ENCODE results near the gene MEP1A. TPM values are rescaled to one million over a fixed set of nuclear protein-coding genes. Genes with fewer than 3 reads are reported as not detected.
"Not testable (repeated sequence)": the region's sequence is repeated elsewhere in the genome, so short reads cannot be mapped to it uniquely, and the experiment has no call there.

Gene MEP1A
- total RNA-seq: not detected

- H3K9me3 Mint-ChIP-seq: no peaks in the 10 kb centered on the region
- no peaks in the 10 kb centered on the region for H3K4me1 Mint-ChIP-seq (ENCODE audit: low read depth)
- H3K36me3 Mint-ChIP-seq (ENCODE audit: insufficient read depth in 2 of 2): no peaks in the 10 kb centered on the region
- DNase-seq (no peak), ATAC-seq (replicated peaks in 1 of 2) (no peak)
- H3K27ac Mint-ChIP-seq: no peak within 1 kb of the TSS
- H3K27me3 Mint-ChIP-seq (ENCODE audit: low read depth): peaks cover 2% of the 10 kb centered on the region
- no peak within 1 kb of the TSS for H3K4me3 Mint-ChIP-seq
Observed at GRCh38 chr6:46793138-46793537, at the start of gene MEP1A. Gene MEP1A, plus strand, starts transcription at chr6:46793389. Its CDS starts 10 bp downstream, at chr6:46793399.

- no peak for ATAC-seq (replicated peaks in 1 of 2)
- H3K4me1 Mint-ChIP-seq (ENCODE audit: low read depth): no peaks in the 10 kb centered on the region
- no peak for DNase-seq
- peaks cover 33% of the 10 kb centered on the region for H3K27me3 Mint-ChIP-seq (ENCODE audit: low read depth)
- peaks cover 0 to 1% of the 10 kb centered on the region in 2 donors for H3K9me3 Mint-ChIP-seq
- no peak overlapping the region for H3K27ac Mint-ChIP-seq
- H3K4me3 Mint-ChIP-seq: no peak overlapping the region
- no peaks in the 10 kb centered on the region for H3K36me3 Mint-ChIP-seq (ENCODE audit: insufficient read depth in 2 of 2)
Observed at GRCh38 chr6:46743425-46744158, 49.6 kb upstream of the MEP1A start.

GRCh38 chr6:46744159-46744725 lies 48.9 kb upstream of the MEP1A start:
- H3K9me3 Mint-ChIP-seq; H3K36me3 Mint-ChIP-seq (ENCODE audit: insufficient read depth in 2 of 2); H3K27ac Mint-ChIP-seq; DNase-seq; H3K4me3 Mint-ChIP-seq; H3K4me1 Mint-ChIP-seq (ENCODE audit: low read depth); ATAC-seq (replicated peaks in 1 of 2): not testable (repeated sequence)
- H3K27me3 Mint-ChIP-seq (ENCODE audit: low read depth): peaks cover 31% of the 10 kb centered on the region

- DNase-seq: no peak
- no peak for ATAC-seq (replicated peaks in 1 of 2)
- H3K4me1 Mint-ChIP-seq (ENCODE audit: low read depth): no peaks in the 10 kb centered on the region
- H3K4me3 Mint-ChIP-seq: no peak overlapping the region
- H3K36me3 Mint-ChIP-seq (ENCODE audit: insufficient read depth in 2 of 2): no peaks in the 10 kb centered on the region
- peaks cover 0 to 1% of the 10 kb centered on the region in 2 donors for H3K9me3 Mint-ChIP-seq
- H3K27ac Mint-ChIP-seq: no peak overlapping the region
- H3K27me3 Mint-ChIP-seq (ENCODE audit: low read depth): peaks cover 25% of the 10 kb centered on the region
Observed at GRCh38 chr6:46745973-46746372, 47.2 kb upstream of the MEP1A start.

- DNase-seq (no peak), ATAC-seq (replicated peaks in 1 of 2) (no peak)
- Mint-ChIP-seq H3K27ac (no peak within 1 kb of the TSS), H3K4me3 (no peak within 1 kb of the TSS), H3K4me1 (ENCODE audit: low read depth) (no peaks in the 10 kb centered on the region), H3K27me3 (ENCODE audit: low read depth) (peaks cover 19% of the 10 kb centered on the region), H3K36me3 (ENCODE audit: insufficient read depth in 2 of 2) (no peaks in the 10 kb centered on the region), H3K9me3 (peaks cover 0 to 1% of the 10 kb centered on the region in 2 donors)
Observed at GRCh38 chr6:46746696-46747095, 46.5 kb upstream of the MEP1A start, which contains the start of gene ANKRD66. Gene ANKRD66, plus strand, starts transcription at chr6:46746933. Its CDS starts 5,016 bp downstream, at chr6:46751949.

- no peak for ATAC-seq (replicated peaks in 1 of 2)
- Mint-ChIP-seq H3K36me3 (ENCODE audit: insufficient read depth in 2 of 2) (no peaks in the 10 kb centered on the region), H3K4me1 (ENCODE audit: low read depth) (no peaks in the 10 kb centered on the region), H3K9me3 (peaks cover 0 to 1% of the 10 kb centered on the region in 2 donors), H3K27ac (no peak overlapping the region), H3K27me3 (ENCODE audit: low read depth) (peaks cover 19% of the 10 kb centered on the region), H3K4me3 (no peak overlapping the region)
- no peak for DNase-seq
Observed at GRCh38 chr6:46748940-46749503, 44.2 kb upstream of the MEP1A start.

GRCh38 chr6:46749731-46750130 lies 43.5 kb upstream of the MEP1A start:
- no peak overlapping the region for H3K4me3 Mint-ChIP-seq
- H3K27ac Mint-ChIP-seq: no peak overlapping the region
- H3K9me3 Mint-ChIP-seq: peaks cover 0 to 1% of the 10 kb centered on the region in 2 donors
- DNase-seq (no peak), ATAC-seq (replicated peaks in 1 of 2) (no peak)
- peaks cover 15% of the 10 kb centered on the region for H3K27me3 Mint-ChIP-seq (ENCODE audit: low read depth)
- no peaks in the 10 kb centered on the region for H3K4me1 Mint-ChIP-seq (ENCODE audit: low read depth)
- H3K36me3 Mint-ChIP-seq (ENCODE audit: insufficient read depth in 2 of 2): no peaks in the 10 kb centered on the region

GRCh38 chr6:46751658-46752057 lies 41.5 kb upstream of the MEP1A start:
- Mint-ChIP-seq H3K9me3 (no peaks in the 10 kb centered on the region), H3K27me3 (ENCODE audit: low read depth) (no peaks in the 10 kb centered on the region), H3K4me1 (ENCODE audit: low read depth) (no peaks in the 10 kb centered on the region), H3K4me3 (no peak overlapping the region), H3K36me3 (ENCODE audit: insufficient read depth in 2 of 2) (no peaks in the 10 kb centered on the region), H3K27ac (no peak overlapping the region)
- DNase-seq (no peak), ATAC-seq (replicated peaks in 1 of 2) (no peak)

GRCh38 chr6:46755865-46756264 lies 37.3 kb upstream of the MEP1A start:
- DNase-seq (no peak), ATAC-seq (replicated peaks in 1 of 2) (no peak)
- H3K4me1 Mint-ChIP-seq (ENCODE audit: low read depth): no peaks in the 10 kb centered on the region
- no peaks in the 10 kb centered on the region for H3K36me3 Mint-ChIP-seq (ENCODE audit: insufficient read depth in 2 of 2)
- no peak overlapping the region for H3K4me3 Mint-ChIP-seq
- no peak overlapping the region for H3K27ac Mint-ChIP-seq
- H3K9me3 Mint-ChIP-seq: no peaks in the 10 kb centered on the region
- H3K27me3 Mint-ChIP-seq (ENCODE audit: low read depth): no peaks in the 10 kb centered on the region

GRCh38 chr6:46756469-46757213 lies 36.5 kb upstream of the MEP1A start:
- no peak for ATAC-seq (replicated peaks in 1 of 2)
- H3K9me3 Mint-ChIP-seq: no peaks in the 10 kb centered on the region
- no peak overlapping the region for H3K27ac Mint-ChIP-seq
- no peaks in the 10 kb centered on the region for H3K36me3 Mint-ChIP-seq (ENCODE audit: insufficient read depth in 2 of 2)
- DNase-seq: no peak
- H3K27me3 Mint-ChIP-seq (ENCODE audit: low read depth): no peaks in the 10 kb centered on the region
- no peaks in the 10 kb centered on the region for H3K4me1 Mint-ChIP-seq (ENCODE audit: low read depth)
- no peak overlapping the region for H3K4me3 Mint-ChIP-seq

- no peak overlapping the region for H3K27ac Mint-ChIP-seq
- ATAC-seq (replicated peaks in 1 of 2) (no peak), DNase-seq (no peak)
- no peaks in the 10 kb centered on the region for H3K9me3 Mint-ChIP-seq
- H3K4me1 Mint-ChIP-seq (ENCODE audit: low read depth): no peaks in the 10 kb centered on the region
- H3K4me3 Mint-ChIP-seq: no peak overlapping the region
- no peaks in the 10 kb centered on the region for H3K27me3 Mint-ChIP-seq (ENCODE audit: low read depth)
- H3K36me3 Mint-ChIP-seq (ENCODE audit: insufficient read depth in 2 of 2): no peaks in the 10 kb centered on the region
Observed at GRCh38 chr6:46757214-46757596, 36.0 kb upstream of the MEP1A start.

GRCh38 chr6:46758960-46759753 lies 34.0 kb upstream of the MEP1A start:
- ATAC-seq (replicated peaks in 1 of 2) (no peak), DNase-seq (no peak)
- no peaks in the 10 kb centered on the region for H3K27me3 Mint-ChIP-seq (ENCODE audit: low read depth)
- H3K9me3 Mint-ChIP-seq: no peaks in the 10 kb centered on the region
- H3K27ac Mint-ChIP-seq: no peak overlapping the region
- H3K4me1 Mint-ChIP-seq (ENCODE audit: low read depth): no peaks in the 10 kb centered on the region
- no peaks in the 10 kb centered on the region for H3K36me3 Mint-ChIP-seq (ENCODE audit: insufficient read depth in 2 of 2)
- H3K4me3 Mint-ChIP-seq: no peak overlapping the region

Measured in activated T-cell treated with anti-CD3 and anti-CD28 coated beads, Interleukin-2, amount 50 U/mL, for 72 hours (primary cell).